Activated B cell treated with CpG ODN at 0.5 μM for 24 hours (primary cell): ENCODE measurements around the gene BPIFB2. TPM values are rescaled to one million over a fixed set of nuclear protein-coding genes. Genes with fewer than 3 reads are reported as not detected.

Source experiments
- ATAC-seq: fragments of 200-7000 bp; cut with Tn5 transposase; one replicate; pipeline ENCODE4 v1.10.0; 2021; ENCODE audit warnings: low read depth, mild to moderate bottlenecking, moderate library complexity
- CTCF ChIA-PET: fragments of 350-600 bp; sonication (Branson Sonifier 250); formaldehyde crosslinking; loops from one replicate; lab custom pipeline; 2021; ENCODE audit warnings: antibody characterized with exemption; lab: Charles Lee
- POLR2A ChIA-PET: fragments of 350-600 bp; sonication (Branson Sonifier 250); formaldehyde crosslinking; loops from one replicate; lab custom pipeline; 2021; ENCODE audit warnings: antibody characterized with exemption; lab: Charles Lee
- DNase-seq: peaks from one replicate; pipeline ENCODE4 v3.0.0; 2022
- H3K27ac Mint-ChIP-seq: one replicate; pipeline ENCODE4 v1.8.0; 2020; ENCODE audit warnings: mixed read lengths
- H3K27me3 Mint-ChIP-seq: one replicate; pipeline ENCODE4 v1.8.0; 2021; ENCODE audit warnings: mixed read lengths
- H3K36me3 Mint-ChIP-seq: one replicate; pipeline ENCODE4 v1.8.0; 2021; ENCODE audit warnings: low read depth, mixed read lengths
- H3K4me1 Mint-ChIP-seq: one replicate; pipeline ENCODE4 v1.8.0; 2021; ENCODE audit warnings: mixed read lengths
- H3K4me3 Mint-ChIP-seq: one replicate; pipeline ENCODE4 v1.8.0; 2020; ENCODE audit warnings: mild to moderate bottlenecking, mixed read lengths
- H3K9me3 Mint-ChIP-seq: one replicate; pipeline ENCODE4 v1.8.0; 2020; ENCODE audit warnings: mixed read lengths
- CTCF ChIP-seq: fragments of 200-600 bp; IDR thresholded peaks from one replicate; pipeline ENCODE4 v1.8.0; 2022; ENCODE audit warnings: antibody characterized with exemption, mild to moderate bottlenecking
- intact Hi-C: fragments of 100-400 bp; cut with micrococcal nuclease; formaldehyde crosslinking; loops from one replicate; pipeline ENCODE4 v1.15.1; 2024
- total RNA-seq: library from RNA; stranded (reverse); gene quantifications from 2 replicates; pipeline ENCODE4 v1.2.3, GENCODE V29; 2022

BPIFB2 gene
- total RNA-seq, 1 donor from 2014 or later: not detected

- ChIA-PET CTCF (no interaction called here), POLR2A (no interaction called here)
- H3K36me3 Mint-ChIP-seq: no peaks in the 10 kb centered on the region
- no peaks in the 10 kb centered on the region for H3K27me3 Mint-ChIP-seq
- intact Hi-C loops: no loop called here
- DNase-seq (no peak), ATAC-seq (no peak)
- H3K4me1 Mint-ChIP-seq: no peaks in the 10 kb centered on the region
- no peaks in the 10 kb centered on the region for H3K9me3 Mint-ChIP-seq
- no peak overlapping the region for H3K4me3 Mint-ChIP-seq
- no peak for TF ChIP-seq CTCF
- H3K27ac Mint-ChIP-seq: no peak overlapping the region
These were observed 62.9 kb downstream of the BPIFB2 start for GRCh38 chr20:33070111-33071053.

GRCh38 chr20:33071198-33071597 lies 63.7 kb downstream of the BPIFB2 start:
- intact Hi-C loops: no loop called here
- Mint-ChIP-seq H3K4me1 (no peaks in the 10 kb centered on the region), H3K9me3 (no peaks in the 10 kb centered on the region), H3K27me3 (no peaks in the 10 kb centered on the region), H3K4me3 (no peak overlapping the region), H3K36me3 (no peaks in the 10 kb centered on the region), H3K27ac (no peak overlapping the region)
- CTCF ChIA-PET: no interaction called here
- ATAC-seq (no peak), DNase-seq (no peak)
- POLR2A ChIA-PET: no interaction called here
- TF ChIP-seq CTCF: no peak

- H3K36me3 Mint-ChIP-seq: no peaks in the 10 kb centered on the region
- no peak overlapping the region for H3K4me3 Mint-ChIP-seq
- no peak for ATAC-seq
- no peak for TF ChIP-seq CTCF
- POLR2A ChIA-PET: no interaction called here
- no peak overlapping the region for H3K27ac Mint-ChIP-seq
- peaks cover 3% of the 10 kb centered on the region for H3K27me3 Mint-ChIP-seq
- intact Hi-C loops: no loop called here
- H3K4me1 Mint-ChIP-seq: no peaks in the 10 kb centered on the region
- H3K9me3 Mint-ChIP-seq: no peaks in the 10 kb centered on the region
- CTCF ChIA-PET: no interaction called here
- DNase-seq: no peak
These were observed 64.9 kb downstream of the BPIFB2 start for GRCh38 chr20:33072362-33072761.

GRCh38 chr20:33072813-33073212 lies 65.3 kb downstream of the BPIFB2 start:
- POLR2A ChIA-PET: no interaction called here
- H3K36me3 Mint-ChIP-seq: no peaks in the 10 kb centered on the region
- no peak overlapping the region for H3K27ac Mint-ChIP-seq
- peaks cover 3% of the 10 kb centered on the region for H3K27me3 Mint-ChIP-seq
- DNase-seq (no peak), ATAC-seq (no peak)
- TF ChIP-seq CTCF: no peak
- H3K4me3 Mint-ChIP-seq: no peak overlapping the region
- H3K4me1 Mint-ChIP-seq: no peaks in the 10 kb centered on the region
- no peaks in the 10 kb centered on the region for H3K9me3 Mint-ChIP-seq
- CTCF ChIA-PET: no interaction called here
- intact Hi-C loops: no loop called here

Other genes starting within 250 kb of the BPIFB2 start
- gene DNMT3B, start 245.3 kb upstream of the BPIFB2 start, total RNA-seq: 0.20 and 0.32 TPM in 2 replicates
- gene MAPRE1, start 187.8 kb upstream of the BPIFB2 start, total RNA-seq: 97.4 and 98.1 TPM in 2 replicates
- gene EFCAB8, start 148.8 kb upstream of the BPIFB2 start, total RNA-seq: 0.71 TPM in 2 replicates
- not detected in 2 replicates for gene SUN5, start 3.3 kb upstream of the BPIFB2 start, total RNA-seq
- gene BPIFB6, start 23.9 kb downstream of the BPIFB2 start, total RNA-seq: not detected in 2 replicates
- not detected in 2 replicates for gene BPIFB3, start 46.2 kb downstream of the BPIFB2 start, total RNA-seq
- gene BPIFB4, start 71.9 kb downstream of the BPIFB2 start, total RNA-seq: not detected in 2 replicates
- gene BPIFA2, start 160.5 kb downstream of the BPIFB2 start, total RNA-seq: not detected in 2 replicates
- gene BPIFA3, start 209.6 kb downstream of the BPIFB2 start, total RNA-seq: not detected in 2 replicates
- gene BPIFA1, start 228.3 kb downstream of the BPIFB2 start, total RNA-seq: not detected in 2 replicates